ENCODE measurements around the gene ZNF774.
"Not testable (repeated sequence)": the region's sequence is repeated elsewhere in the genome, so short reads cannot be mapped to it uniquely, and the experiment has no call there.

The ZNF774 gene

GRCh38 chr15:90407871-90408317 lies 55.8 kb downstream of the ZNF774 start:
- no peak for TF ChIP-seq CTCF (IDR thresholded peaks at IDR 0.05; ENCODE audit: low read depth, low read length)
- H3K4me3 ChIP-seq (ENCODE audit: low read depth, low read length) = no peak overlapping the region

GRCh38 chr15:90408657-90409056 lies 56.6 kb downstream of the ZNF774 start:
- no peak for TF ChIP-seq CTCF (IDR thresholded peaks at IDR 0.05; ENCODE audit: low read depth, low read length)
- no peak overlapping the region for H3K4me3 ChIP-seq (ENCODE audit: low read depth, low read length)

- H3K4me3 ChIP-seq (ENCODE audit: low read depth, low read length) = not testable (repeated sequence)
These were observed 57.5 kb downstream of the ZNF774 start for GRCh38 chr15:90409587-90409986.

- H3K4me3 ChIP-seq (ENCODE audit: low read depth, low read length) = not testable (repeated sequence)
These were observed 58.2 kb downstream of the ZNF774 start for GRCh38 chr15:90410316-90410715.

- no peak for TF ChIP-seq CTCF (IDR thresholded peaks at IDR 0.05; ENCODE audit: low read depth, low read length)
- H3K4me3 ChIP-seq (ENCODE audit: low read depth, low read length) = no peak overlapping the region
These were observed 59.1 kb downstream of the ZNF774 start for GRCh38 chr15:90411176-90411575.

All from WI38 (cell line).